K562 treated with DMSO at 1 percent for 48 hours (cell line): ENCODE results near the gene IL13RA2. TPM values are rescaled to one million over a fixed set of nuclear protein-coding genes. Genes with fewer than 3 reads are reported as not detected.

Source experiments
- total RNA-seq: library from RNA; unstranded; fragments of 300-600 nt; gene quantifications from 2 replicates; pipeline ENCODE4 v1.2.3, GENCODE V29; 2022; ENCODE audit warnings: low replicate concordance; ENCODE audit errors: extremely low read depth

IL13RA2 gene
- not detected in 2 replicates for total RNA-seq

GRCh38 chrX:115017455-115017854 is at the start of gene IL13RA2:
TSS of gene IL13RA2 (minus strand) at chrX:115017616. CDS start at chrX:115017269, 347 bp downstream.

Other genes starting within 250 kb of the IL13RA2 start
- not detected in 2 replicates for gene RBMXL3, start 171.8 kb upstream of the IL13RA2 start, total RNA-seq
- gene LRCH2, start 216.5 kb upstream of the IL13RA2 start, total RNA-seq: not detected in 2 replicates